B cell (primary cell): Measurements from ENCODE around the gene DNAAF8. TPM values are rescaled to one million over a fixed set of nuclear protein-coding genes. Genes with fewer than 3 reads are reported as not detected.

Experiments used
- ATAC-seq: fragments of 200-7000 bp; cut with Tn5 transposase; one replicate; pipeline ENCODE4 v1.10.0; 2021; ENCODE audit warnings: low read depth, mild to moderate bottlenecking, moderate number of reproducible peaks, moderate library complexity
- CTCF ChIA-PET: fragments of 350-600 bp; sonication (Branson Sonifier 250); formaldehyde crosslinking; loops from one replicate; lab custom pipeline; 2021; ENCODE audit warnings: antibody characterized with exemption, inconsistent platforms; lab: Charles Lee
- POLR2A ChIA-PET: fragments of 350-600 bp; sonication (Branson Sonifier 250); formaldehyde crosslinking; loops from one replicate; lab custom pipeline; 2021; ENCODE audit warnings: antibody characterized with exemption; lab: Charles Lee
- DNase-seq: peaks from one replicate; pipeline ENCODE4 v3.0.0; 2013
- H2AFZ ChIP-seq: 2 replicates; pipeline ENCODE4 v1.6.1; 2012; ENCODE audit warnings: mild to moderate bottlenecking, low read depth, low read length; ENCODE audit not compliant: insufficient read depth, poor library complexity, severe bottlenecking
- H3K27ac ChIP-seq, 2 donors: 1 replicate in 1 of 2; 2 replicates in 1 of 2; pipeline ENCODE4 v1.5.1; 2012 to 2013; ENCODE audit warnings: low read length in 2 of 2, mild to moderate bottlenecking in 2 of 2, moderate library complexity in 1 of 2
- H3K27me3 ChIP-seq, 4 experiments: fragments of 200-600 bp in 1 of 4; sonication (generic) in 1 of 4; replicated peaks in 1 of 4; 1 replicate in 2 of 4; 2 replicates in 2 of 4; pipeline versions ENCODE4 v1.6.1 to v1.7.0; 2013 to 2016; ENCODE audit warnings: low read length in 3 of 4, mild to moderate bottlenecking in 2 of 4, mixed read lengths in 1 of 4, moderate library complexity in 1 of 4; ENCODE audit not compliant: insufficient read depth in 4 of 4, control insufficient read depth in 3 of 4; ENCODE audit errors: control extremely low read depth in 1 of 4
- H3K36me3 ChIP-seq, 2 experiments: replicated peaks in 1 of 2; 1 replicate in 1 of 2; 2 replicates in 1 of 2; pipeline versions ENCODE4 v1.6.1 to v1.7.1; 2013; ENCODE audit warnings: low read length in 1 of 2; ENCODE audit not compliant: insufficient read depth in 2 of 2, control insufficient read depth in 1 of 2; ENCODE audit errors: control extremely low read depth in 1 of 2, extremely low read depth in 1 of 2
- H3K4me1 ChIP-seq, 2 donors: fragments of 200-600 bp in 1 of 2; sonication (generic) in 1 of 2; 1 replicate in 1 of 2; 2 replicates in 1 of 2; pipeline versions ENCODE4 v1.5.1 to v1.6.1; 2013 to 2017; ENCODE audit warnings: low read length in 2 of 2; ENCODE audit not compliant: control insufficient read depth in 2 of 2, insufficient read depth in 2 of 2
- H3K4me2 ChIP-seq: replicated peaks from 2 replicates; pipeline ENCODE3; 2012; ENCODE audit warnings: mild to moderate bottlenecking, low read depth, low read length; ENCODE audit not compliant: poor library complexity, severe bottlenecking
- H3K4me3 ChIP-seq, 5 experiments: fragments of 200-600 bp in 1 of 5; sonication (generic) in 1 of 5; 1 replicate in 3 of 5; 2 replicates in 2 of 5; pipeline versions ENCODE4 v1.5.1 to v1.7.0; 2011 to 2016; ENCODE audit warnings: low read length in 4 of 5, mild to moderate bottlenecking in 4 of 5, low read depth in 2 of 5, control low read depth in 1 of 5, moderate library complexity in 1 of 5; ENCODE audit not compliant: insufficient read depth in 1 of 5; ENCODE audit errors: control extremely low read depth in 1 of 5, extremely low read depth in 1 of 5
- H3K79me2 ChIP-seq: fragments of 200-600 bp; sonication (generic); one replicate; pipeline ENCODE4 v1.6.0; 2016; ENCODE audit warnings: low read length; ENCODE audit not compliant: control insufficient read depth, insufficient read depth
- H3K9ac ChIP-seq: fragments of 200-600 bp; sonication (generic); 2 replicates; pipeline ENCODE4 v1.6.1; 2017; ENCODE audit warnings: mild to moderate bottlenecking, low read length, moderate library complexity
- H3K9me3 ChIP-seq, 3 donors: one replicate each; pipeline versions ENCODE4 v1.6.1 to v1.7.1; 2013; ENCODE audit warnings: low read length in 2 of 3; ENCODE audit not compliant: control insufficient read depth in 2 of 3, insufficient read depth in 1 of 3; ENCODE audit errors: control extremely low read depth in 1 of 3
- H4K20me1 ChIP-seq: 2 replicates; pipeline ENCODE4 v1.6.0; 2012; ENCODE audit warnings: mild to moderate bottlenecking, low read length; ENCODE audit not compliant: insufficient read depth, control insufficient read depth, poor library complexity, severe bottlenecking
- H3K27ac Mint-ChIP-seq: one replicate; pipeline ENCODE4 v1.8.0; 2021; ENCODE audit warnings: mixed read lengths
- H3K27me3 Mint-ChIP-seq: one replicate; pipeline ENCODE4 v1.8.0; 2021; ENCODE audit warnings: mixed read lengths
- H3K4me1 Mint-ChIP-seq: one replicate; pipeline ENCODE4 v1.8.0; 2021; ENCODE audit warnings: mixed read lengths
- H3K4me3 Mint-ChIP-seq: one replicate; pipeline ENCODE4 v1.8.0; 2021; ENCODE audit warnings: mixed read lengths
- H3K9me3 Mint-ChIP-seq: one replicate; pipeline ENCODE4 v1.8.0; 2022; ENCODE audit warnings: mixed read lengths; ENCODE audit not compliant: insufficient read depth
- EZH2 ChIP-seq: IDR thresholded peaks from 2 replicates; pipeline ENCODE4 v1.6.1; 2012; ENCODE audit warnings: borderline replicate concordance, low read depth, mild to moderate bottlenecking, moderate library complexity, low read length; ENCODE audit not compliant: insufficient read depth, poor library complexity, severe bottlenecking
- WGBS: methylation state at CpG from one replicate; pipeline ENCODE4 v1.1.5; 2013; ENCODE audit warnings: missing lambda C conversion rate; ENCODE audit not compliant: insufficient coverage; 5-methylcytosine and 5-hydroxymethylcytosine counted together
- intact Hi-C: fragments of 100-400 bp; cut with micrococcal nuclease; formaldehyde crosslinking; loops from one replicate; pipeline ENCODE4 v1.10.0; 2022
- polyA plus RNA-seq: library from polyadenylated mRNA; depleted of rRNA; stranded (reverse); fragments of >200 nt; gene quantifications from 2 replicates; pipeline ENCODE4 v1.2.3, GENCODE V29; 2012
- total RNA-seq, 2 donors: library from RNA; stranded (reverse); fragments of 120-200 nt in 1 of 2; gene quantifications; 1 replicate in 1 of 2; 2 replicates in 1 of 2; pipeline versions ENCODE4 v1.2.3 to v1.2.4, GENCODE V29; 2013 to 2022
- TF ChIP-seq, protein P1 (sequence below): fragments of 200-600 bp; IDR thresholded peaks from one replicate; pipeline ENCODE4 v1.8.0; 2022; ENCODE audit warnings: antibody characterized with exemption, mild to moderate bottlenecking

The DNAAF8 gene
- total and polyA plus RNA-seq, 2 donors (not counting 1 experiment from before 2014, with no cell fraction given): 0.09 to 0.44 TPM

DNA sequence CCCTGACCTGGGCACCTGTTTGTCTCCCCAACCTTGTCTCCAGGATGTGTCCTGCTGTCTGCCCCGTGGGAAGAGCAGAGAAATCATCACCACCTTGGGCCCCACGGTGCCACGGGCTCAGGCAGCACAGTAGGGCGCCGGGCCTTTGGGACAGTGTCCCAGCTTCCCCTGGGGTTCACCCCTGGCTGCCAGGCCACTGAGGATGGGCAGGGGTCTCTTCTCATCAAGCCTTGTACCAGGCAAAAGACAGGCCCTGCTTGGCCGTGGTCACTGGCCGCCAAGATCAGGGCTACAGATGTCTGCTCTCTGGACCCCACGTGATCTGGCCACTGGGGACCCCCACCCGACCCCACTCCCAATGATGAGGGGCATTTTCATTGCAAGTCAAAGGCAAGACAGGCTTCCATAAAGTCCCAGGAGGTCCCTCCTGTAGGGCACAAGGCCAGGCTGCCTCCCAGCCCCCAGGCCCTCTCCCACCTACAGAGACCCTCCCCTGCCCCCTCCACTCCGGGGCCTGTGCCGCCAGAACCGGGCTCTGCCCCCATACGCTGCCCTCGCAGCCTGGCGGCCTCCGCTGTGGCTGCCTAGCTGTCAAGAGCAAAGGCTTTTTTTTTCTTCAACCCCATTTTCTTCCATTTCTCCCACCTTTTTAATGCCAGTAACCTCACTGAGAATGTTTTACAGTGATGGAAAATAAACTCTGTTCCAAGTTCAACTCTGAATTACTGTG lies 14.5 kb downstream of the DNAAF8 start:
- H3K36me3 ChIP-seq: peaks cover 2 to 29% of the 10 kb centered on the region in 2 experiments
- no peaks in the 10 kb centered on the region for H3K9me3 Mint-ChIP-seq
- H3K27ac ChIP-seq: no peak overlapping the region
- 92% methylated on average over 12 of the region's 16 CpGs for WGBS
- no peak overlapping the region for H3K4me2 ChIP-seq
- CTCF ChIA-PET: no interaction called here
- no peak for TF ChIP-seq EZH2
- TF ChIP-seq, protein P1, sequence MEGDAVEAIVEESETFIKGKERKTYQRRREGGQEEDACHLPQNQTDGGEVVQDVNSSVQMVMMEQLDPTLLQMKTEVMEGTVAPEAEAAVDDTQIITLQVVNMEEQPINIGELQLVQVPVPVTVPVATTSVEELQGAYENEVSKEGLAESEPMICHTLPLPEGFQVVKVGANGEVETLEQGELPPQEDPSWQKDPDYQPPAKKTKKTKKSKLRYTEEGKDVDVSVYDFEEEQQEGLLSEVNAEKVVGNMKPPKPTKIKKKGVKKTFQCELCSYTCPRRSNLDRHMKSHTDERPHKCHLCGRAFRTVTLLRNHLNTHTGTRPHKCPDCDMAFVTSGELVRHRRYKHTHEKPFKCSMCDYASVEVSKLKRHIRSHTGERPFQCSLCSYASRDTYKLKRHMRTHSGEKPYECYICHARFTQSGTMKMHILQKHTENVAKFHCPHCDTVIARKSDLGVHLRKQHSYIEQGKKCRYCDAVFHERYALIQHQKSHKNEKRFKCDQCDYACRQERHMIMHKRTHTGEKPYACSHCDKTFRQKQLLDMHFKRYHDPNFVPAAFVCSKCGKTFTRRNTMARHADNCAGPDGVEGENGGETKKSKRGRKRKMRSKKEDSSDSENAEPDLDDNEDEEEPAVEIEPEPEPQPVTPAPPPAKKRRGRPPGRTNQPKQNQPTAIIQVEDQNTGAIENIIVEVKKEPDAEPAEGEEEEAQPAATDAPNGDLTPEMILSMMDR: no peak
- POLR2A ChIA-PET: no interaction called here
- DNase-seq: no peak
- intact Hi-C loops: no loop called here
- no peak for ATAC-seq
- no peak overlapping the region for H2AFZ ChIP-seq
- no peaks in the 10 kb centered on the region for H3K27me3 Mint-ChIP-seq
- H3K27ac Mint-ChIP-seq: peak overlapping the region; percentile 20
- H3K4me3 ChIP-seq: no peak overlapping the region
- H3K79me2 ChIP-seq: peaks cover 8% of the 10 kb centered on the region
- H3K4me1 ChIP-seq: peaks cover 0 to 19% of the 10 kb centered on the region in 2 donors
- no peak overlapping the region for H3K4me3 Mint-ChIP-seq
- peaks cover 22% of the 10 kb centered on the region for H3K4me1 Mint-ChIP-seq
- H4K20me1 ChIP-seq: no peaks in the 10 kb centered on the region
- no peaks in the 10 kb centered on the region for H3K9me3 ChIP-seq
- no peaks in the 10 kb centered on the region for H3K27me3 ChIP-seq
- H3K9ac ChIP-seq: no peak overlapping the region

DNA sequence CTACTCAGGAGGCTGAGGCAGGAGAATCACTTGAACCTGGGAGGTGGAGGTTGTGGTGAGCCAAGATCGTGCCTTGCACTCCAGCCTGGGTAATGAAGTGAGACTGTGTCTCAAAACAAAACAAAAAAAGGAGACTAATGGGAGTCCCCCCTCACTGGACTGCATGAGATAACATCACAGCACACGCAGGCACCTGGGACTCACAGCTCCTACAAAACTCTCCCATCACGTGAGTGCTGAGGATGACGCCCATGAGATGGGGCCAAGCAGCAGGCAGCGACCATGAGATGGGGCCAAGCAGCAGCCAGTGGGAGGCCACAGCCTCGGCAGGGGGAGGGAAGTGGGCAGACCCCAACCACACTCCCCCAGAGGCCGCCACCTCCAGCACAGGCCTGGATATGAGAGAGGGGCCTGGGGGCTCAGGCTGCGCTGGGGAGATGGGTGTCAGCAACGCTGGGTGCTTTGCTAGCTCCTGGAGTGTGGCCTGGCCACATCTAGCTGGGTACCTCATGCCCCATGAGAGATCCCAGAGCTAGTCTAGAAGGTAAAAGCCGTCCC lies 15.4 kb downstream of the DNAAF8 start:
- H3K9me3 ChIP-seq: peaks cover 0 to 2% (median 0%) of the 10 kb centered on the region in 3 donors
- no peak overlapping the region for H3K27ac ChIP-seq
- ChIA-PET POLR2A (no interaction called here), CTCF (interaction anchor here (0.6 kb wide), 1 partner anchor 108 kb away, joined by 5 read pairs; no protein-coding TSS in a partner anchor)
- TF ChIP-seq EZH2: no peak
- TF ChIP-seq, protein P1: no peak
- H3K9ac ChIP-seq: no peak overlapping the region
- H3K4me3 ChIP-seq: no peak overlapping the region
- H3K4me2 ChIP-seq: no peak overlapping the region
- H3K79me2 ChIP-seq: peaks cover 13% of the 10 kb centered on the region
- H3K4me1 ChIP-seq: peaks cover 0 to 19% of the 10 kb centered on the region in 2 donors
- WGBS: 82% methylated on average over 6 of the region's 10 CpGs
- H3K27ac Mint-ChIP-seq: no peak overlapping the region
- peaks cover 1% of the 10 kb centered on the region for H4K20me1 ChIP-seq
- peaks cover 22% of the 10 kb centered on the region for H3K4me1 Mint-ChIP-seq
- ATAC-seq (no peak), DNase-seq (no peak)
- H2AFZ ChIP-seq: no peak overlapping the region
- H3K27me3 ChIP-seq: no peaks in the 10 kb centered on the region
- no peaks in the 10 kb centered on the region for H3K27me3 Mint-ChIP-seq
- H3K36me3 ChIP-seq: peaks cover 2 to 31% of the 10 kb centered on the region in 2 experiments
- no peak overlapping the region for H3K4me3 Mint-ChIP-seq
- H3K9me3 Mint-ChIP-seq: no peaks in the 10 kb centered on the region
- intact Hi-C loops: no loop called here
